ENCODE data around the gene DSCAM. TPM values are rescaled to one million over a fixed set of nuclear protein-coding genes. Genes with fewer than 3 reads are reported as not detected.
"Not testable (repeated sequence)": the region's sequence is repeated elsewhere in the genome, so short reads cannot be mapped to it uniquely, and the experiment has no call there.

Gene DSCAM
- total RNA-seq, 1 experiment from 2014 or later, result not detected

DNA sequence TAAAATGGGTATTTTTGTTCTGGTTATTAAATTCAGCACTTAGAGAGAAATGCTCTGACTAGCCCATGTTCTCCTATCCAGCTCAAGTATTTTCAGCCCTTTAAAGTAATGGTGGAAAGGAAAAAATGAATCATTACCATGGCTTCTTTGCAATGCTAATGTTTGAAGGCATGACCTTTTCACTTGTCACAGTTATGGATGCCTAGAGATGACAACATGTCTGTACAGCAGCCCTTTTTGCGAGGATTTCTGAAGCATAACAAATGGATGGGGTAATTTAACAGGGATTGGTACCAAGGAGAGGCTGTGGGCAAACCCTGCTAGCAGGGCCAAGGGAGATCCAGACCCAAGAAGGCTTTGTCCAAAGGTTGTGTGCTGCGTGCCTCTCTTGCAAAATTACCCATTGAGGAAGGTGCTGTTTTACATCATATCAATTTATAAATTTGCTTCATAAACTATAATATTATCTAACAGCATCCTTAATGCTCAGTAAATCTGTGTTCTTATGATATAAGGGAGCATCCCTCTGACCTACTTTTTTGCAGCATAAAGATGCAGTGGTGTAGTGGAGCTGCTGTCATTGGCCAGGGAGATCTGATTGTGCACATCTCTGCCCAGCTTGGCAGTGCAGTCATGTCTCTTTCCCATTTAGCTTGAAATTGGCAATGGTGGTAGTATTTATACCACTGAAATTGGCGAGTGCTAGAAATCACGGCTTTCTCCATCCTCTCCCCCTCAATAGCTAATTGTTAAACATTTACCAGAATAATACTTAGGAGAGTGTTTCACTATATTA is 652.6 kb downstream of the DSCAM start:
- in situ Hi-C loops (cut with HindIII; ENCODE audit: low sequenced_read_pairs), result no loop called here

DNA sequence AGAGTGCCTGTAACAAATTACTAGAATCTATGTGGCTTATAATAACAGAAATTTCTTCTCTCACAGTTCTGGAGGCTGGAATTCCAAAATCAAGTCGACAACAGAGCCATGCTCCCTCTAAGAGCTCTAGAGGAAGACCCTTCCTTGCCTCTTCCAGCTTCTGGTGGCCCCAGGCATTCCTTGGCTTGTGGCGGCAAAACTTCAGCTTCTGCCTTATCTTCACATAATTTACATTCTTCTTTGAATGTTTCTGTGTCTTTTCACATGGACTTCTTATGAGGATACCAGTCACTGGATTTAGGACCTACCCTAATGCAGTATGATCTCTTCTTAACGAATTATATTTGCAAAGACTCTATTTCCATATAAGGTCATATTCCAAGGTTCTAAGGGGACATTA is 655.3 kb downstream of the DSCAM start:
- no peak for DNase-seq (ENCODE audit: low spot score)
- in situ Hi-C loops (cut with HindIII; ENCODE audit: low sequenced_read_pairs), result no loop called here

More for the DNA sequence above, 652.6 kb downstream of the DSCAM start:
- DNase-seq (ENCODE audit: low spot score), result no peak

DNA sequence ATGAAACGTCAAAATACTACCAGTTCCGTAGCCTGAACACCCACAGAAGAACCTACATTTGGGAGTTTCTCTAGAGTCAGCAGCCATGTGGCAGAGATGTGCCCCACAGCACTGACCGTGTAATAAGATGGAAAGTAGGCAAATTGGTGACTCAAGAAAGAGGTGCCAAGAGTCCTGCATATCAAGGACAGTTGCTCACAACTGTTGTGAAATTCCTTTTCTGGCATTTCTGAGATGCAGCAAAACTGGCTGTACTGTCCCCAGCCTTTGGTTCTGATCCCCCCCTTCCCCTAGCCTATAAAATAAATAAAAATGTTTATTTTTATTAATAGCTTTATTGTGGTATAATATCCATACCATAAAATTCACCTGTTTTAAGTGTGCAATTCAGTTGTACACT is 655.8 kb downstream of the DSCAM start:
- in situ Hi-C loops (cut with HindIII; ENCODE audit: low sequenced_read_pairs), result no loop called here
- DNase-seq (ENCODE audit: low spot score), result no peak

DNA sequence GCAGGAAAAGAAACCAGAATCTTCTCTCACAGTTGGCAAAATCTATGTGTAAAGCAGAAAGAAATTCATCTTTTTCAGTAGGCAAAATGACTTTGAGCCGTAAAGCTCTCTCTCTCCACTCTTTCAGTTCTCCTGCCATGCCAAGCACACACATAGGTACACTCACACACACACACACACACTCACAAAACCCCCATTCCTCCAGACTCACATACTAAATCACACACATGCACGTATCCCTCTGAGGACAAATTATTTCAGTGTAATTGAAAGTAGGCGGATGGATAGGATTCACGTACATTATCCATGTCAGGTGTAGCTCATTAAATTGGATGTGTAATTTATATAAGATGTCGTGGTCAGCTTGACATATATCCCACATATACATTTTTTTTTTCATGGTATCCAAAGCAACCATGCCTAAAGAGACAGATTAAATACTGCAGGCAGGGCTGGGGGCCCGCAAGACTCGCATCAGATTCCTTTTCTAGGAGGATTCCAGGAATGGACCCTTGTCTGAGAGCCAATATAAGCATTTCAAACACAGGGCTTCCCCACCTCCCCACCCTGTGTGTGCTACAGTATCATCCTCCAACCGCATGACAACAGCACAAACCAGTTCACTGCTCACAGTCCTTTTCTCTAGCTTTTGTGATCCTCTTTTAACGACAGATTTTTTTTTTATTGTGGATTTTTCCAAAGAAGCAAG is 658.9 kb downstream of the DSCAM start:
- no peak for DNase-seq (ENCODE audit: low spot score)
- in situ Hi-C loops (cut with HindIII; ENCODE audit: low sequenced_read_pairs), result no loop called here

DNA sequence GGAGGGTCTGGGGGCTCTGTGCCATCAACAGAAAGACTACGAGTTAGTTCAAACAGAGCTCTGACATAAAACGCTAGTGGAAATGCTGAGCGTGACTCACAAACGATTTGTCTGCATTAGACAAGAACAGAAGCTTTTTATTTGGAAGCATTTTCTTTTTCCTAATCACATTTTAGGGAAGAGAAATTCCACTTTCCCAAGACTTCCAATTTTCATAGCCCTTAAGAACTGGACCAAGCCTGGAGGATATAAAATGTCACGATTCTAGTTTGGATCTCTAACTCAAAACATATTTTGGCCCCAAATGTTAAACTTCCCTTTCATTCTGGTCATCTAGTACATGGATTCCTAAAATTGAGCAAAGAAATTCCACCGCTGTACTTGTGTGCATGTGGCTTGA is 659.7 kb downstream of the DSCAM start:
- in situ Hi-C loops (cut with HindIII; ENCODE audit: low sequenced_read_pairs), result no loop called here
- no peak for DNase-seq (ENCODE audit: low spot score)

DNA sequence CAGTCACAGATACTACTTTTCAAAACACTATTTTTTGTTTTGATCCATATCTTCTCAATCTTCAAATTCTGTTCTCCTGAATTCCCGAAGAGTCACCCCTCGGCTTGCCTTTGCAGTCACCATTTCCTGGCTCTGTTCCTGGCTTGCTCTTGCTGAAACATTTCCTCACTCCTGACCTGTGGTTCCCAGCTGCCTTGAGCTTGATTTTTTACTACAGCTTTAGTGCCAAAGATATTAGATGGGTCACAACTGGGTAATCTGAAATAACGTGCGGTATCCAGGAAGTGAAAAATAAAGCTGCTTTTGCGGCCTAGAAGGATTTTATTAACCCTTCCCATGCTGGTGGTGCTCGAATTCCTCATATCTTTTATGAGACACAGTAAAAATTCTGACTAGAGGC is 660.9 kb downstream of the DSCAM start:
- in situ Hi-C loops (cut with HindIII; ENCODE audit: low sequenced_read_pairs), result no loop called here
- DNase-seq (ENCODE audit: low spot score), result no peak

DNA sequence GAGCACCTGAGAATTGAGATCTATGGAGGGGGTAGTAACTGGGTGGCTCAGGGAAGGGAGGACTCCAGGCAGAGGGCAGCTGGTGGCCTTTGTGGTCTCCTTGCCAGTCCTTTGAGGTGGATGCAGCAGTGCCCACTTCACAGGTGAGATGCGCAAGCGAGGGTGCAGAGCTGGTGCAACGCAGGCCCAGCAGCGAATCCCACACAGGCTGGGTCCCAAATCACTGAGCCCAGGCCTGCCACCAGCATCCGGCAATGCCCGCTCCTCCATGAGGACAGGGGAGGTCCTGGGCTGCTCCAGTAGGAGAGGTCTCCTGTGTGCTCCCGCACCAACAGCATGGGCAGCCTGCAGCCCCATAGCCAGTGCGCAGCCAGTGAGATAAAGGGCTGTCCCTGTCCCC is 661.8 kb downstream of the DSCAM start:
- in situ Hi-C loops (cut with HindIII; ENCODE audit: low sequenced_read_pairs), result no loop called here
- no peak for DNase-seq (ENCODE audit: low spot score)

DNA sequence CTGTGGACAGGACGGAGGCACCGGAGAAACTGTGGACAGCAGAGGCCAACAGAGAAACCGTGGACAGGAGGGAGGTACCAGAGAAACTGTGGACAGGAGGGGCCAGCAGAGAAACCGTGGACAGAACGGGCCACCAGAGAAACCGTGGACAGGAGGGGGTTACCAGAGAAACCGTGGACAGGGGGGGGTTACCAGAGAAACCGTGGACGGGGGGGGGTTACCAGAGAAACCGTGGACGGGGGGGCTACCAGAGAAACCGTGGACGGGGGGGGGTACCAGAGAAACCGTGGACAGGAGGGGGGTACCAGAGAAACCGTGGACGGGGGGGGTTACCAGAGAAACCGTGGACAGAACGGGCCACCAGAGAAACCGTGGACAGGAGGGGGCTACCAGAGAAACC is 664.5 kb downstream of the DSCAM start:
- in situ Hi-C loops (cut with HindIII; ENCODE audit: low sequenced_read_pairs); DNase-seq (ENCODE audit: low spot score): not testable (repeated sequence)

DNA sequence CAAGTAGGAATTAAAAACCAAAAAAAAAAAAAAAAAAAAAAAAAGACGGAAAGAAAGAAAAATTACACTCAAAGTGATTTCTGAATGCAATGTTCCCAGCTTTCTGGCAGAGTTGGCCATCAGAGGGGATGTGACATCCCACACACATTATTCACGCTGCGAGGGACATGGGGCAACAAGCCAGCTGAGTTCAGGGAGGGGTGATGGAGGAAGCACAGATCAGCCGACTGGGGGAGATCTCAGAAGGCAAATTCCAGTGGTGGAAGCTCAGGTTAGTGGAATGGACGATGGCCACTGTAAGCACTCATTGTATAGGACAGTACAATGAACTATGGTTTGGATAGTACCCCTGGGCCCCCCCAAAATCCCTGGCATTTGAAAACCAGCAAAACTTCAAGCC is 667.8 kb downstream of the DSCAM start:
- DNase-seq (ENCODE audit: low spot score), result peak; percentile 23
- in situ Hi-C loops (cut with HindIII; ENCODE audit: low sequenced_read_pairs), result no loop called here

DNA sequence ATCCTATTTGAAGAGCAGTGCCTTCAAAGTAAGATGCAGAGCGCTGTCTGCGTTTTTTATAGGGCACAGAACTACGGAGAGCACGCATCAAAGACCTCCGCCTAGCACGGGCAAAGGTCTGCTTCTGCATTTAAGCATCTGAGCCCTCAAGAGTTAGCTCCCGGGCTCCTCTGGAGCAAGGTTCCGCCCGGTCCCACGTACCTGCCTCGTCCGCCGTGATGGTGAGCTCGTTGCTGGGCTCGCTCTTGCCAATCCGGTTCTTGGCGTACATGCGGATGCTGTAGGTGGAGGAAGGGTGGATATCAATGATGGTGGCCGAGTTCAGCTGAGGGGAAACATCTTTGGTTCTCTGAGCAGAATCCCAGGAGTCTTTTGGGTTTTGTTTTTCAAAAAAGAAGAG is 668.2 kb downstream of the DSCAM start:
- no peak for DNase-seq (ENCODE audit: low spot score)
- in situ Hi-C loops (cut with HindIII; ENCODE audit: low sequenced_read_pairs), result no loop called here

DNA sequence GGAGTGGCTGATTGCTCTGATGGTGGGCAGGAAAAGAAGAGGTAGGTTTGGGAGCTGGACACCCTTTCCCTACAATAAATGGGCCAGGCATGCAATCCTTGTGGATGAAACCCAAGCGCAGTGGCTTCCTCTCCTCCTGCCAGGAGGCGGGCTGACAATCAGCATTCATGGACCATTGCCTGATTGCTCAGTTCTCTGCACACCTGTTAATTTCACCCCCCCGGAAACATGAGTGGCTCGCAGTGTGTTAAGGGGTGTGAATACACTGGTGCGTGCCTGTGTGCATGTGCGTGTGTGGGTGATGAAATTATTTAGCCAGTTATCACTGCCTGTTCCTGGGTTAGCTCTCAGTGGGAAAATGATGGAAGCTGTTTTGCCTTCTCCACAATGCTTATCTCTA is 669.0 kb downstream of the DSCAM start:
- in situ Hi-C loops (cut with HindIII; ENCODE audit: low sequenced_read_pairs), result no loop called here

DNA sequence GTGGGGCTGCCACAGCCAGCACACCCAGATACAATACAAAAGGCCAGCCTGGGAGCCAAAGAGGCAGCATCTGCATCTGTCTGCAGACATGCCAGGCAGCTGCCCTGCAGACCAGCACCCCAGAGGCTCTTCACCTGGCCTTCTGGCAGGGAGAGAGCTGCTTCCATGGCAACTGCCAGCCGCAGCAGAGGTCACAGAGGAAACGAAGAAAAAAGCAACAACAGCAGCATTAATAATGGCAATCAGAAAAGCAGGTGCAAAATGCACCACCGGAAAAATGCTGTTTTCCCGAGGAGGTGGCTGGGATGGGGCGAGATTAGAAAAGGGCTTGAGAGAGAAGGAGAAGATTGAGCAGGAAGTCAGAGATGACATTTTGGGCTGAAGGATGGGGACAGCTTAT is 670.2 kb downstream of the DSCAM start:
- DNase-seq (ENCODE audit: low spot score), result no peak
- in situ Hi-C loops (cut with HindIII; ENCODE audit: low sequenced_read_pairs), result no loop called here

More for the DNA sequence above, 669.0 kb downstream of the DSCAM start:
- peak; percentile 43 for DNase-seq (ENCODE audit: low spot score)

DNA sequence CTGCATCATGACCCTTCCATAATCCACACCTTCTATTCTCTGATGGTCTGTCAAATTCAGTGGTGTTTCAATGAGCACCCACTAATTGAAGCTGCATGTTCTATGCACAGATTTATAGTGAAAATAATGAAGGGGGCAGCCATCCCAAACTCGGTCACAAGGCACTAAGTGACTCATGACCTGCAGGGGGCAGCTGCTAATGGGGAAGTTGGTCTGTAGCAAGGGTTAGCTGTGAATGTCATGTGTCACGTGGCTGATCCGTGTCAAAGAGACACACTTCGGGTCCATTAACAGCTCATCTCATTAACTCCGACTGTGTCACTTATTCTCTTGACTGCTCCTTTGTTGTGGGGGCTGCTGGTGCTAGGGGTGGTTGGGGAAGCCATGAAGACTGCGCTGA is 673.1 kb downstream of the DSCAM start:
- no peak for DNase-seq (ENCODE audit: low spot score)
- in situ Hi-C loops (cut with HindIII; ENCODE audit: low sequenced_read_pairs), result no loop called here

DNA sequence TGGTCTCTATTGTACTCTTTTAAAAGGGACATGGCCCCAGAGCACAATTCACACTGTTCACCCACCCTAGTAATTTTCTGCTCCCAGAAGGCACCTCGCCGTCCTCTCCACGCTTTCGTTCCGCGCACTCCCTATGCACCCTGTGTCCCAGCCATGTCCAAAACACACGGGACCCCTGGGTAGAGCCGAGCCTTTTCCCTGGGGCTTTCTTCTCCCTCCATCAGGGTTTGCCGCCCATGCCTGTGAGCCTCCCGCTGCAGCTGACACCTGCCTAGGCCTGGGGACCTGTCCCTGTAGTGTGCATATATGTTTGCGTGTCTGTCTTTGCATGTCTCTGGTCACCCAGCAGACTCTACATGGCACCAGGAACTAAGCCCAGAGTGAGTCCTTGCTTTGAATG is 677.0 kb downstream of the DSCAM start:
- in situ Hi-C loops (cut with HindIII; ENCODE audit: low sequenced_read_pairs), result no loop called here
- DNase-seq (ENCODE audit: low spot score), result no peak

DNA sequence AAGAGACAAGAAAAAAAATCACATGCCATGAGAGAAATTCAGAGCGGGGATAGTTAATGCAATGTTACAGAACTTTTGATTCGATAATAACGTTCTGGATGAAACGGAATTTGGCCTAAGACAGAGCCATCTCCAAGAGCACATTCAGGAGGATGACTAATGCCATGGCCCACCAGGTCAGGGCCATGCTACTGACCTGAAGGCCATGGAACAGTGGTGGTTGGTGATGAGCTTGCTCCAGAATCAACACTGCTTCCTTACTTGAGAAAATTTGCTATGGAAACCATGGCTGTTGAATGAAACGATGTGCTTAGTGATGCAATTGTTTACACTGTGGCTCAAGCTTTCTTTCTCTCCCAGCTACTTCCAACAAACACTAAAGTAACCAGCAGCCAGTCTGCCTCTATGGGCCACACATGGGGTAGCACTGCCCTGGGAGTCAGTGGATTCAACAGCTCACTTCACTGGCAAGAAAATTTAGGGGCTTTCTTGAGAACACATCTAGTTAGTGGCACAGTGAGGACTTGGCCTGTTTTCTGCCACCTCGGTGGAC is 680.6 kb downstream of the DSCAM start:
- in situ Hi-C loops (cut with HindIII; ENCODE audit: low sequenced_read_pairs), result no loop called here
- no peak for DNase-seq (ENCODE audit: low spot score)

DNA sequence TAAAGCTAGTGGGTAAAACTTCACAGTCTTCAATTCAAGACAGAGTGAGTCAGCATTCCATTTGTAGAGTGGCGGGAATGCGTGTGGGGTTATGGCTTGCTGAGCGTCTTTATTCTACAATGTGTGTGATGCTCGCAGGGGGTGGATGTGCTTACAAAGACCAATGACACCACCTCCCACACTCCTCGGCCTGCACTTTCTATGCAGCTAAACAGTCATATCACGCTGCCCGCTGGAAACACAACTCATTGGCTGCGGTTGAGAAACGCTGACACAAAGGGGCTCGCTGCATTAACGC is 681.2 kb downstream of the DSCAM start:
- DNase-seq (ENCODE audit: low spot score), result no peak
- in situ Hi-C loops (cut with HindIII; ENCODE audit: low sequenced_read_pairs), result no loop called here

DNA sequence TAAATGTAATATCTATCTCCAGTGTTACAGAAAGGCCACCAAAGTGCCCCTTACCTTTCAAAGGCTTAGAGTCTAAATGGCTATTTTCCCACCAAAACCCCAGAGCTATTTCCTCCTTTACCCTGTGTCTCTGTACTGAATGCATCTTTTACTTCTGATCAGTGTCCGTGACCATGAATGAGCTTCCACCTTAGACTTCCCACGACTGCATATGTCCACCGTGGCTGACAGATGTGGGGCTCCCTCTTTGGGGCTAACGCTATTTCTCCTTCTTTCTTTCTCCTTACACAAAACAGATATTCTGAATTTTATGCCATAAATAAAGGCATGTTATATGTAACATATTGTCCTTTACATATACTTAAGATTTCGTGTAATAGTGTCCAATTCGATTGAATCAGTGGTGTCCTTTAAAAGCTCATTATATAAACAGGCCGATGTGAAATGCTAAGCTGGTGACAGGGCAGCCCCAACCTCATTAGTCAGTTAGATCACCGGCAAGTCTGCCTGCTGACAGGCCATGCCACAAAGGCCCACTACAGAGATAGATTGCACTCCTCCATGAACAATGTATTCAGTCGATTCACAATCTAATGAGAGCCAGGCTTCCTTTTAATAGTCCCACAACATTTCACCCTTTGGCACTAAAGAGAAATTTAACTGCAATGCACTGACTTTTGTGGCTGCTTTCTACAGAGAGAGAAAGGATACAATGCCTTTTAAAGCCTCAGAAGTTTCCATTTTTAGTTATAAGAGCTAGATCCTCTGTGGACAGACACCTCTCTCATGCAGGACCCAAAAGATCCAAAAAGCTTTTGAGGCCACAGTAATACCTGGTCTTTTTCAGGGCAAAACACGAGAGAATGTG is 681.8 kb downstream of the DSCAM start:
- DNase-seq (ENCODE audit: low spot score), result no peak
- in situ Hi-C loops (cut with HindIII; ENCODE audit: low sequenced_read_pairs), result no loop called here

DNA sequence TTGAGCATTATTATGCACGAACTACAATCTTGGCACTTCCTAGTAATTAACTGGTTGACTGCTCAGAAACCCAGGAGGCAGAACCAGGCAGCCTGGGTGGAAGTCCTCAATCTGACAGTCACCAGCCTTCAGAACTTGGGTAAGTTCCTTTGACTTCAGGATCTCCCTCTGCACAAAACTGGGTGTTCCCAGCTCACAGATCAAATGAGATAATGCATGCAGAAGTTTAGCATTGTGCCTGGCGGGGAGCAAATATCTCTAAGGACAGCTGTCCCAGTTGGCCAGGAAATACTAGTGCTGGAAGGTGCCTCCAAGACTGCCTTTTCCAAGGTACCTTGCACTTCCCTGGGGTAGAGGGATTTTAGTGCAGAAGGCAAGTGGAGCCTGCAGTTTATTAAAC is 684.9 kb downstream of the DSCAM start:
- no peak for DNase-seq (ENCODE audit: low spot score)
- in situ Hi-C loops (cut with HindIII; ENCODE audit: low sequenced_read_pairs), result no loop called here

DNA sequence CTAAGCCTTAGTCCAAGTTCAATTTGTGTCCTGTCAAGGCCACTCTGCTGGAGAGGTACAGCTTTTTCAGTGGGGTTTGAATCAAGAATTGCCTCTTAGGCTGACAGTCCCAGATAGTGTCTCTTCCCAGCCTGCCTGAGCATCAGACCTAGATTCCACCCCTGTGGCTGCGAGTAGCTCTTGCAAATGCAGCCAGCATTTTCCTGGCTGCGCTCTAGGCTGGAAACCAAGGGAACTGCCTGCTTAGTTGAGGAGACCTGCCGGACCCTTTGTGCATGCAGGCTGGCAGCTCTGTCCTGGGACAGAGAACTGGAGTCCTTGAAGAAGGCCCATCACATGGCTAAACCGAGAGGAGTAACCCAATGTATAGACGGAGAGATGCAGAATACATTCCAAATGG is 686.0 kb downstream of the DSCAM start:
- in situ Hi-C loops (cut with HindIII; ENCODE audit: low sequenced_read_pairs), result no loop called here

DNA sequence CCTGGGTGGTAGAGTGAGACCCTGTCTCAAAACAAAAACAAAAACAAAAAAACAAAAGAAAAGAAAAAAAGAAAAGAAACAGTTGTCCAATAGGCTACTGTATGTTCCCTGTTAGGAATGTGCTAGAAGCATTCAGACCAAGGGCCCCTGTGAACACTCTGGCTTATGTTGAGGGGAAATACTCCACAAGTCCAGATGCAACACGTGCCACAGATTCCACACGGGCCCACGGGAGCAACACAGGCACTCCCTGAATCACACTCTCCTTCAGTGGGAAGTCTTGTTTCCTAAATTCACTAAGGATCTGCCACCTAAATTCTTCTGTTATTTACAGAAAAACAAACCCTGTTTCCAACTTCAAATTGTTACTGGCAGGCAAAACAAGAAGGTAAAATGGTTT is 688.6 kb downstream of the DSCAM start:
- in situ Hi-C loops (cut with HindIII; ENCODE audit: low sequenced_read_pairs), result no loop called here
- no peak for DNase-seq (ENCODE audit: low spot score)

More for the DNA sequence above, 686.0 kb downstream of the DSCAM start:
- peak; percentile 9 for DNase-seq (ENCODE audit: low spot score)

All from G401 (cell line).